GM12878 (cell line): ENCODE measurements around the gene DCC. TPM values are rescaled to one million over a fixed set of nuclear protein-coding genes. Genes with fewer than 3 reads are reported as not detected.

ENCODE experiments used
- ATAC-seq: fragments of 200-7000 bp; cut with Tn5 transposase; 3 replicates; pipeline ENCODE4 v1.9.1; 2020; ENCODE audit warnings: mild to moderate bottlenecking, moderate library complexity
- Bru-seq: library from RNA; stranded (reverse); fragments of 400-500 nt; gene quantifications from one replicate; lab custom pipeline; 2021; lab: Mats Ljungman, UMichigan
- BruChase-seq, 2 experiments: library from RNA; stranded (reverse); fragments of 400-500 nt; gene quantifications; one replicate each; lab custom pipeline; 2021; lab: Mats Ljungman, UMichigan
- BruUV-seq: library from RNA; stranded (reverse); fragments of 400-500 nt; replicated peaks from 2 replicates; lab custom pipeline; 2021; lab: Mats Ljungman, UMichigan
- CTCF ChIA-PET: fragments of 300-600 bp; sonication (Branson Sonifier 250); formaldehyde crosslinking; extraction: SDS; loops from one replicate; lab custom pipeline; 2021; ENCODE audit warnings: inconsistent platforms; lab: Yijun Ruan, JAX
- POLR2A ChIA-PET: fragments of 350-600 bp; formaldehyde crosslinking; extraction: SDS; loops from one replicate; lab custom pipeline; 2021; ENCODE audit warnings: inconsistent platforms; lab: Charles Lee
- RAD21 ChIA-PET: fragments of 300-600 bp; sonication (Branson Sonifier 250); formaldehyde crosslinking; loops from one replicate; lab custom pipeline; 2023; ENCODE audit warnings: antibody characterized with exemption; ENCODE audit not compliant: unreplicated experiment; lab: Charles Lee
- SMC1A ChIA-PET: fragments of 300-600 bp; sonication (Branson Sonifier 250); formaldehyde crosslinking; loops from one replicate; lab custom pipeline; 2023; ENCODE audit not compliant: unreplicated experiment, uncharacterized antibody; lab: Charles Lee
- DNase-seq: peaks from one replicate; pipeline ENCODE4 v3.0.0-alpha.2; 2011; ENCODE audit warnings: low read depth, low spot score
- FAIRE-seq: peaks from 3 replicates; lab custom pipeline; 2011; peaks lifted over from hg19 to GRCh38; lab: Jason Lieb, UNC
- H2AFZ ChIP-seq: 2 replicates; pipeline ENCODE4 v1.6.0; 2011; ENCODE audit warnings: low read depth, low read length, control low read depth; ENCODE audit not compliant: control insufficient read depth
- H3K27ac ChIP-seq: 2 replicates; pipeline ENCODE4 v1.5.1; 2011; ENCODE audit warnings: control low read depth; ENCODE audit not compliant: control insufficient read depth, insufficient read depth
- H3K27me3 ChIP-seq, 2 experiments: replicated peaks in 1 of 2; 2 replicates each; pipeline versions ENCODE4 v1.6.0 to v1.6.1; 2011; ENCODE audit warnings: low read length in 1 of 2; ENCODE audit not compliant: control insufficient read depth in 2 of 2, insufficient read depth in 2 of 2
- H3K36me3 ChIP-seq, 2 experiments: 2 replicates each; pipeline ENCODE4 v1.5.1; 2011; ENCODE audit warnings: low read length in 1 of 2; ENCODE audit not compliant: control insufficient read depth in 2 of 2, insufficient read depth in 2 of 2
- H3K4me1 ChIP-seq: 2 replicates; pipeline ENCODE4 v1.6.1; 2011; ENCODE audit warnings: mild to moderate bottlenecking, low read length, moderate library complexity, mixed read lengths; ENCODE audit not compliant: control insufficient read depth, insufficient read depth
- H3K4me2 ChIP-seq: 2 replicates; pipeline ENCODE4 v1.6.0; 2011; ENCODE audit warnings: control low read depth; ENCODE audit not compliant: control insufficient read depth, insufficient read depth
- H3K4me3 ChIP-seq: fragments of 200-600 bp; sonication (generic); 2 replicates; pipeline ENCODE4 v1.5.1; 2016
- H3K79me2 ChIP-seq: 2 replicates; pipeline ENCODE4 v1.6.0; 2011; ENCODE audit warnings: low read length; ENCODE audit not compliant: control insufficient read depth, insufficient read depth
- H3K9ac ChIP-seq: 2 replicates; pipeline ENCODE4 v1.8.0; 2011; ENCODE audit warnings: low read length, control low read depth, mixed read lengths; ENCODE audit not compliant: control insufficient read depth, insufficient read depth
- H3K9me3 ChIP-seq: replicated peaks from 3 replicates; pipeline ENCODE4 v1.5.1; 2011; ENCODE audit warnings: mild to moderate bottlenecking, low read length; ENCODE audit not compliant: control insufficient read depth, insufficient read depth
- H4K20me1 ChIP-seq: 2 replicates; pipeline ENCODE4 v1.6.0; 2011; ENCODE audit not compliant: control insufficient read depth, insufficient read depth
- CHD1 ChIP-seq: IDR thresholded peaks from 2 replicates; pipeline ENCODE4 v1.6.1; 2012; ENCODE audit warnings: low read depth, low read length, improper control_type of control experiment
- EGR1 ChIP-seq, 2 experiments: IDR thresholded peaks; 1 replicate in 1 of 2; 2 replicates in 1 of 2; pipeline ENCODE4 v1.6.1; 2011 to 2012; ENCODE audit warnings: low read depth in 2 of 2, low read length in 2 of 2, borderline replicate concordance in 1 of 2, mild to moderate bottlenecking in 1 of 2, moderate library complexity in 1 of 2
- PAX5 ChIP-seq: IDR thresholded peaks from 2 replicates; pipeline ENCODE4 v1.6.1; 2011; ENCODE audit warnings: low read depth, low read length, borderline replicate concordance
- RAD21 ChIP-seq: IDR thresholded peaks from 2 replicates; pipeline ENCODE4 v1.6.1; 2011; ENCODE audit warnings: mild to moderate bottlenecking, low read depth, low read length, moderate library complexity; ENCODE audit not compliant: insufficient read depth
- SMC3 ChIP-seq: IDR thresholded peaks from 2 replicates; pipeline ENCODE4 v1.6.1; 2011; ENCODE audit warnings: low read length, improper control_type of control experiment, borderline replicate concordance
- TCF12 ChIP-seq: IDR thresholded peaks from 2 replicates; pipeline ENCODE4 v1.6.1; 2011; ENCODE audit warnings: low read depth, mild to moderate bottlenecking, low read length
- ZNF207 ChIP-seq: fragments of 450-650 bp; IDR thresholded peaks from 2 replicates; pipeline ENCODE4 v1.6.1; 2014; ENCODE audit warnings: antibody characterized with exemption, mild to moderate bottlenecking, borderline replicate concordance
- WGBS: methylation state at CpG from one replicate; pipeline ENCODE4 v1.1.6; 2016; ENCODE audit warnings: low lambda C conversion rate; ENCODE audit not compliant: insufficient replicate concordance, insufficient coverage; ENCODE audit errors: missing lambda C conversion rate; 5-methylcytosine and 5-hydroxymethylcytosine counted together
- in situ Hi-C: fragments of 300-500 bp; cut with MboI; formaldehyde crosslinking; loops from 9 replicates; pipeline ENCODE4 v1.14.3; 2018; ENCODE audit warnings: mixed read lengths
- intact Hi-C: fragments of 100-400 bp; cut with micrococcal nuclease; formaldehyde crosslinking; loops from one replicate; pipeline ENCODE4 v1.14.2; 2022; ENCODE audit not compliant: unreplicated experiment
- long read RNA-seq, 2 experiments: library from polyadenylated mRNA; unstranded; transcript quantifications; one replicate each; pipeline ENCODE4 v2.0.0, GENCODE V29; 2019 to 2020
- polyA minus RNA-seq, 3 experiments: library from RNA; depleted of rRNA, polyadenylated mRNA; stranded (reverse); fragments of >200 nt; gene quantifications; 2 replicates each; pipeline ENCODE4 v1.2.3, GENCODE V29; 2011
- polyA plus RNA-seq, 11 experiments: library from polyadenylated mRNA; depleted of rRNA in 4 of 11; unstranded in 6 of 11; stranded (reverse) in 5 of 11; fragments of >200 nt; fragmentation: Nextera tagmentation in 4 of 11; fragmentation: Illumina TruSeq in 1 of 11; extraction: Ambion mirVana in 4 of 11; extraction: Trizol in 1 of 11; gene quantifications; 1 replicate in 1 of 11; 2 replicates in 10 of 11; pipeline versions ENCODE4 v1.2.1 to v1.2.3, GENCODE V29; 2011 to 2016; ENCODE audit warnings: inconsistent platforms in 2 of 11, missing spikeins in 2 of 11, low read depth in 1 of 11
- total RNA-seq, 4 experiments: library from RNA; depleted of rRNA in 3 of 4; stranded (reverse); fragments of >200 nt in 3 of 4; fragmentation: Illumina TruSeq in 1 of 4; extraction: Trizol in 1 of 4; gene quantifications; 2 replicates each; pipeline versions ENCODE4 v1.2.1 to v1.2.3, GENCODE V29; 2013 to 2021
- TF ChIP-seq, protein P1 (sequence below): fragments of 450-650 bp; IDR thresholded peaks from 2 replicates; pipeline ENCODE4 v1.6.1; 2017; ENCODE audit warnings: borderline replicate concordance
- TF ChIP-seq, protein P2 (sequence below): fragments of 450-650 bp; IDR thresholded peaks from 2 replicates; pipeline ENCODE4 v1.6.1; 2017; ENCODE audit warnings: mild to moderate bottlenecking, moderate library complexity

The DCC gene, protein sequence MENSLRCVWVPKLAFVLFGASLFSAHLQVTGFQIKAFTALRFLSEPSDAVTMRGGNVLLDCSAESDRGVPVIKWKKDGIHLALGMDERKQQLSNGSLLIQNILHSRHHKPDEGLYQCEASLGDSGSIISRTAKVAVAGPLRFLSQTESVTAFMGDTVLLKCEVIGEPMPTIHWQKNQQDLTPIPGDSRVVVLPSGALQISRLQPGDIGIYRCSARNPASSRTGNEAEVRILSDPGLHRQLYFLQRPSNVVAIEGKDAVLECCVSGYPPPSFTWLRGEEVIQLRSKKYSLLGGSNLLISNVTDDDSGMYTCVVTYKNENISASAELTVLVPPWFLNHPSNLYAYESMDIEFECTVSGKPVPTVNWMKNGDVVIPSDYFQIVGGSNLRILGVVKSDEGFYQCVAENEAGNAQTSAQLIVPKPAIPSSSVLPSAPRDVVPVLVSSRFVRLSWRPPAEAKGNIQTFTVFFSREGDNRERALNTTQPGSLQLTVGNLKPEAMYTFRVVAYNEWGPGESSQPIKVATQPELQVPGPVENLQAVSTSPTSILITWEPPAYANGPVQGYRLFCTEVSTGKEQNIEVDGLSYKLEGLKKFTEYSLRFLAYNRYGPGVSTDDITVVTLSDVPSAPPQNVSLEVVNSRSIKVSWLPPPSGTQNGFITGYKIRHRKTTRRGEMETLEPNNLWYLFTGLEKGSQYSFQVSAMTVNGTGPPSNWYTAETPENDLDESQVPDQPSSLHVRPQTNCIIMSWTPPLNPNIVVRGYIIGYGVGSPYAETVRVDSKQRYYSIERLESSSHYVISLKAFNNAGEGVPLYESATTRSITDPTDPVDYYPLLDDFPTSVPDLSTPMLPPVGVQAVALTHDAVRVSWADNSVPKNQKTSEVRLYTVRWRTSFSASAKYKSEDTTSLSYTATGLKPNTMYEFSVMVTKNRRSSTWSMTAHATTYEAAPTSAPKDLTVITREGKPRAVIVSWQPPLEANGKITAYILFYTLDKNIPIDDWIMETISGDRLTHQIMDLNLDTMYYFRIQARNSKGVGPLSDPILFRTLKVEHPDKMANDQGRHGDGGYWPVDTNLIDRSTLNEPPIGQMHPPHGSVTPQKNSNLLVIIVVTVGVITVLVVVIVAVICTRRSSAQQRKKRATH (N-terminal part only)
- 1.1 TPM in 1 of 2 replicates, not detected in the other for total RNA-seq (2013; cell fraction: nucleolus; rRNA removed)
- not detected in 2 replicates for total RNA-seq (2014; rRNA removed)
- not detected in 2 replicates for total RNA-seq (2014; rRNA removed; fragmentation: Illumina TruSeq; extraction: Trizol)
- total RNA-seq (2021) = not detected in 2 replicates
- polyA plus RNA-seq (2011; ENCODE audit: low read depth) = not detected
- polyA plus RNA-seq (2011; rRNA removed) = not detected in 2 replicates
- not detected in 2 replicates for polyA plus RNA-seq (2011; cell fraction: cytosol; rRNA removed)
- 0.21 and 0.23 TPM in 2 replicates for polyA plus RNA-seq (2011; cell fraction: nucleus; rRNA removed)
- polyA plus RNA-seq (2012) = 0.01 TPM in 1 of 2 replicates, not detected in the other
- polyA plus RNA-seq (2014; fragmentation: Illumina TruSeq; extraction: Trizol) = 0.01 and 0.02 TPM in 2 replicates
- not detected for polyA plus RNA-seq (2014; fragmentation: Nextera tagmentation; extraction: Ambion mirVana)
- polyA plus RNA-seq (2014; rRNA removed) = not detected in 2 replicates
- not detected for polyA plus RNA-seq (2016; fragmentation: Nextera tagmentation; extraction: Ambion mirVana)
- polyA minus RNA-seq (2011; rRNA and poly(A)+ RNA removed) = under 0.01 TPM in 1 of 2 replicates, not detected in the other
- not detected in 2 replicates for polyA minus RNA-seq (2011; cell fraction: cytosol; rRNA and poly(A)+ RNA removed)
- polyA minus RNA-seq (2011; cell fraction: nucleus; rRNA and poly(A)+ RNA removed) = 0.12 and 0.19 TPM in 2 replicates
- percentile 18 among the genes with signal in this experiment for Bru-seq, nascent RNA
- percentile 22 among the genes with signal in this experiment for BruChase-seq, experiment 1, labeled RNA remaining after a 6-hour chase
- percentile 21 among the genes with signal in this experiment for BruChase-seq, experiment 2, labeled RNA remaining after a 2-hour chase
- long read RNA-seq, experiment 1 = 0 reads
- long read RNA-seq, experiment 2, partial matches to known transcripts = 0 of 2 reads
- long read RNA-seq, experiment 2, other reads (novel, unspliced or antisense) = 2 of 2 reads

DNA sequence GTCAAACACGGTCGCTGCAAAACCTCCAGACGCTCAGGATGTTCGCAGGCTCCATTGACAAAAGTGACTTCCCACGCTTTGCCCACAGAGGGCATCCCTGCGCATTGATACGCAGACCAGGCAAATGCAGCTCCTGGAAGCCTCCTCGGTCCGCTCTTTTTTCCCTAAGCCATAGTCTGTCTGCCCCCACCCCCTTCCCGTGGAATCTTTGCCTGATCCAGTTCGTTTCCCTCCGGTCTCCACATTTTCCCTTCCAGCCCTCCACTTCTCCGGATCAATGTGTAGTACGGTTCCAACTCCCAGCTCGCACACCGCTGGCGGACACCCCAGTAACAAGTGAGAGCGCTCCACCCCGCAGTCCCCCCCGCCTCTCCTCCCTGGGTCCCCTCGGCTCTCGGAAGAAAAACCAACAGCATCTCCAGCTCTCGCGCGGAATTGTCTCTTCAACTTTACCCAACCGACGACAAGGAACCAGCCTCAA lies at the start of gene DCC:
TSS of gene DCC (plus strand) at position 307 of the 481 bp plus-strand sequence. CDS start 591 bp downstream, outside the sequence.
- no peak within 1 kb of the TSS for H2AFZ ChIP-seq
- BruUV-seq = no TSS peak
- H3K9me3 ChIP-seq = no peaks in the 10 kb centered on the region
- no peaks in the 10 kb centered on the region for H3K4me1 ChIP-seq
- no peak within 1 kb of the TSS for H3K4me2 ChIP-seq
- no peaks in the 10 kb centered on the region for H4K20me1 ChIP-seq
- peaks cover 4 to 5% of the 10 kb centered on the region in 2 experiments; a peak in 1 of 4 replicates for H3K27me3 ChIP-seq
- FAIRE-seq = no peak
- H3K9ac ChIP-seq = no peak within 1 kb of the TSS
- RAD21 ChIA-PET = no interaction called here
- CTCF ChIA-PET = interaction anchor here (0.5 to 0.6 kb wide), 2 partner anchors 132 to 237 kb away, joined by 3 read pairs; no protein-coding TSS in a partner anchor
- POLR2A ChIA-PET = no interaction called here
- H3K27ac ChIP-seq = no peak within 1 kb of the TSS
- no peaks in the 10 kb centered on the region for H3K36me3 ChIP-seq
- no peak within 1 kb of the TSS for H3K4me3 ChIP-seq
- no peak for DNase-seq
- in situ Hi-C loops (no loop called here), intact Hi-C loops (loop anchor here (2.0 to 5.0 kb wide), 2 partner anchors 57 to 671 kb away; no protein-coding TSS in a partner anchor)
- H3K79me2 ChIP-seq = no peaks in the 10 kb centered on the region
- SMC1A ChIA-PET = interaction anchor here (1.4 kb wide), 1 partner anchor 719 kb away, joined by 3 read pairs; no protein-coding TSS in a partner anchor
- 43% methylated on average over 22 of the region's 27 CpGs for WGBS
- peak; percentile 62 for ATAC-seq
- no peak for TF ChIP-seq PAX5
- no peak for TF ChIP-seq CHD1
- TF ChIP-seq RAD21 = peak; percentile 29
- TF ChIP-seq, protein P1, sequence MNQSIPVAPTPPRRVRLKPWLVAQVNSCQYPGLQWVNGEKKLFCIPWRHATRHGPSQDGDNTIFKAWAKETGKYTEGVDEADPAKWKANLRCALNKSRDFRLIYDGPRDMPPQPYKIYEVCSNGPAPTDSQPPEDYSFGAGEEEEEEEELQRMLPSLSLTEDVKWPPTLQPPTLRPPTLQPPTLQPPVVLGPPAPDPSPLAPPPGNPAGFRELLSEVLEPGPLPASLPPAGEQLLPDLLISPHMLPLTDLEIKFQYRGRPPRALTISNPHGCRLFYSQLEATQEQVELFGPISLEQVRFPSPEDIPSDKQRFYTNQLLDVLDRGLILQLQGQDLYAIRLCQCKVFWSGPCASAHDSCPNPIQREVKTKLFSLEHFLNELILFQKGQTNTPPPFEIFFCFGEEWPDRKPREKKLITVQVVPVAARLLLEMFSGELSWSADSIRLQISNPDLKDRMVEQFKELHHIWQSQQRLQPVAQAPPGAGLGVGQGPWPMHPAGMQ = no peak
- TF ChIP-seq EGR1 (IDR thresholded peaks at IDR 0.05; ENCODE audit: borderline replicate concordance in 1 of 2, low read depth in 2 of 2, low read length in 2 of 2) = no peak
- TF ChIP-seq TCF12 = no peak
- TF ChIP-seq, protein P2, sequence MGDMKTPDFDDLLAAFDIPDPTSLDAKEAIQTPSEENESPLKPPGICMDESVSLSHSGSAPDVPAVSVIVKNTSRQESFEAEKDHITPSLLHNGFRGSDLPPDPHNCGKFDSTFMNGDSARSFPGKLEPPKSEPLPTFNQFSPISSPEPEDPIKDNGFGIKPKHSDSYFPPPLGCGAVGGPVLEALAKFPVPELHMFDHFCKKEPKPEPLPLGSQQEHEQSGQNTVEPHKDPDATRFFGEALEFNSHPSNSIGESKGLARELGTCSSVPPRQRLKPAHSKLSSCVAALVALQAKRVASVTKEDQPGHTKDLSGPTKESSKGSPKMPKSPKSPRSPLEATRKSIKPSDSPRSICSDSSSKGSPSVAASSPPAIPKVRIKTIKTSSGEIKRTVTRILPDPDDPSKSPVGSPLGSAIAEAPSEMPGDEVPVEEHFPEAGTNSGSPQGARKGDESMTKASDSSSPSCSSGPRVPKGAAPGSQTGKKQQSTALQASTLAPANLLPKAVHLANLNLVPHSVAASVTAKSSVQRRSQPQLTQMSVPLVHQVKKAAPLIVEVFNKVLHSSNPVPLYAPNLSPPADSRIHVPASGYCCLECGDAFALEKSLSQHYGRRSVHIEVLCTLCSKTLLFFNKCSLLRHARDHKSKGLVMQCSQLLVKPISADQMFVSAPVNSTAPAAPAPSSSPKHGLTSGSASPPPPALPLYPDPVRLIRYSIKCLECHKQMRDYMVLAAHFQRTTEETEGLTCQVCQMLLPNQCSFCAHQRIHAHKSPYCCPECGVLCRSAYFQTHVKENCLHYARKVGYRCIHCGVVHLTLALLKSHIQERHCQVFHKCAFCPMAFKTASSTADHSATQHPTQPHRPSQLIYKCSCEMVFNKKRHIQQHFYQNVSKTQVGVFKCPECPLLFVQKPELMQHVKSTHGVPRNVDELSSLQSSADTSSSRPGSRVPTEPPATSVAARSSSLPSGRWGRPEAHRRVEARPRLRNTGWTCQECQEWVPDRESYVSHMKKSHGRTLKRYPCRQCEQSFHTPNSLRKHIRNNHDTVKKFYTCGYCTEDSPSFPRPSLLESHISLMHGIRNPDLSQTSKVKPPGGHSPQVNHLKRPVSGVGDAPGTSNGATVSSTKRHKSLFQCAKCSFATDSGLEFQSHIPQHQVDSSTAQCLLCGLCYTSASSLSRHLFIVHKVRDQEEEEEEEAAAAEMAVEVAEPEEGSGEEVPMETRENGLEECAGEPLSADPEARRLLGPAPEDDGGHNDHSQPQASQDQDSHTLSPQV = no peak
- TF ChIP-seq ZNF207 = no peak
- TF ChIP-seq SMC3 = peak; percentile 33
